Measurements from ENCODE around the gene C2.
"Not testable (repeated sequence)": the region's sequence is repeated elsewhere in the genome, so short reads cannot be mapped to it uniquely, and the experiment has no call there.

C2 gene

DNA sequence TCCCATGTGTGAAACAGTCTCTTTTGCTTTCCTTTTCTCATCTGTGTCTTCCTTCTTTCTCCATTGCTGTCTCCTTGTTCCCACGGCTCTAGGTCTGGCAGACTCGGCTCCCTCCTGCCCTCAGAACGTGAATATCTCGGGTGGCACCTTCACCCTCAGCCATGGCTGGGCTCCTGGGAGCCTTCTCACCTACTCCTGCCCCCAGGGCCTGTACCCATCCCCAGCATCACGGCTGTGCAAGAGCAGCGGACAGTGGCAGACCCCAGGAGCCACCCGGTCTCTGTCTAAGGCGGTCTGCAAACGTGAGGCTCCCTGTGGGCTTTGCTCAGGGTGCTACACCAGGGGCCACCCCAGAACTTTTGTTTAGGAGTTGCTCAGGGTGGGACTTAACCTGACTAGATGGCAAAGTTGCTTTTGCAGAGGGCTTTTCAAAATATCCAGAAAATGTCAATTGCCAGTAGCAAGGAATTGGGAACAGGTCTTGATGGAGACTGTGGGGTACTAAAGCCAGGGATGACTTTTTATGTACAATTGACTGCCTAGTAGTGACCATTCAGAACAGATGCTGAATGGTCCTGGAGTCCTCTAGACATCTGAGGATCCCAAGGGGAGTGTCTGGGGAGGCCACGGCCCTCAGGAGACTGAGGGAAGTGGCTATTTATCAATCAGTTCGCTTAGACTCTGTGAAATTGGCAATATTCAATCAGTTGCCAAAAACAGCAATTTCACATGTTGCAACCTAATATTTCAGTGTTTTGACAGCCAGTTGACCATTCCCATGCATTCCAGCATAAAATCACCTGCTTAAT is 550 bp downstream of the C2 start:
- no peak for DNase-seq

DNA sequence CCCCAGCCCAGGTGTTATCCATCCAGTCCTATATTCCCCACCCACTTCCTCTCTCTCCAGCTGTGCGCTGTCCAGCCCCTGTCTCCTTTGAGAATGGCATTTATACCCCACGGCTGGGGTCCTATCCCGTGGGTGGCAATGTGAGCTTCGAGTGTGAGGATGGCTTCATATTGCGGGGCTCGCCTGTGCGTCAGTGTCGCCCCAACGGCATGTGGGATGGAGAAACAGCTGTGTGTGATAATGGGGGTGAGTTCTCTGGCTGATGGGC is 1.1 kb downstream of the C2 start:
- no peak for DNase-seq

DNA sequence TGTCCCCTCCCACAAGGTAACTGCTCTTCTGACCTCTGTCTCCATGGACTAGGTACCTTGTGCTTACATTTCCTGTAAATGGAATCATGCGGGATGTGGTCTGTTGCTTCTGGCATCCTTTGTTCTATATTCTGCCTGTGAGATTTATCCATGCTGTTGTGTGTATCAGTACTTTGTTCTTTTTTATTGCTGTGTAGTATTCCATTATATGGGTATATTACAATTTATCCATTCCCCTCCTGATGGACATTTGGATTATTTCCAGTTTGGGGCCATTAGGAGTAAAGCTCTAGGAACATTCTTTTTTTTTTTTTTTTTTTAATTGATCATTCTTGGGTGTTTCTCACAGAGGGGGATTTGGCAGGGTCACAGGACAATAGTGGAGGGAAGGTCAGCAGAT is 3.4 kb downstream of the C2 start:
- DNase-seq: no peak

DNA sequence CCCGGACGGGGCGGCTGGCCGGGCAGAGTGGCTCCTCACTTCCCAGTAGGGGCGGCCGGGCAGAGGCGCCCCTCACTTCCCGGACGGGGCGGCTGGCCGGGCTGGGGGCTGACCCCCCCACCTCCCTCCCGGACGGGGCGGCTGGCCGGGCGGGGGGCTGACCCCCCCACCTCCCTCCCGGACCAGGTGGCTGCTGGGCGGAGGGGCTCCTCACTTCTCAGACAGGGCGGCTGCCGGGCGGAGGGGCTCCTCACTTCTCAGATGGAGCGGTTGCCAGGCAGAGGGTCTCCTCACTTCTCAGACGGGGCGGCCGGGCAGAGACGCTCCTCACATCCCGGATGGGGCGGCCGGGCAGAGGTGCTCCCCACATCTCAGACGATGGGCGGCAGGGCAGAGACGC is 4.6 kb downstream of the C2 start:
- not testable (repeated sequence) for DNase-seq

DNA sequence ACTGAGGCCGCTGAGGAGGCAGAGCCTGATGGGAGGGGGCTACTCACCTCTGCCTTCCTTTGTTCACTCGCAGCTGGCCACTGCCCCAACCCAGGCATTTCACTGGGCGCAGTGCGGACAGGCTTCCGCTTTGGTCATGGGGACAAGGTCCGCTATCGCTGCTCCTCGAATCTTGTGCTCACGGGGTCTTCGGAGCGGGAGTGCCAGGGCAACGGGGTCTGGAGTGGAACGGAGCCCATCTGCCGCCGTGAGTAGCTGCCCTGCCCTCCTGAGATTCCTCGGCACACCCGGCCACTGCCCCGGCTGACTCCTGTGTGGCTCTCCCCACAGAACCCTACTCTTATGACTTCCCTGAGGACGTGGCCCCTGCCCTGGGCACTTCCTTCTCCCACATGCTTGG is 6.0 kb downstream of the C2 start:
- DNase-seq: no peak

DNA sequence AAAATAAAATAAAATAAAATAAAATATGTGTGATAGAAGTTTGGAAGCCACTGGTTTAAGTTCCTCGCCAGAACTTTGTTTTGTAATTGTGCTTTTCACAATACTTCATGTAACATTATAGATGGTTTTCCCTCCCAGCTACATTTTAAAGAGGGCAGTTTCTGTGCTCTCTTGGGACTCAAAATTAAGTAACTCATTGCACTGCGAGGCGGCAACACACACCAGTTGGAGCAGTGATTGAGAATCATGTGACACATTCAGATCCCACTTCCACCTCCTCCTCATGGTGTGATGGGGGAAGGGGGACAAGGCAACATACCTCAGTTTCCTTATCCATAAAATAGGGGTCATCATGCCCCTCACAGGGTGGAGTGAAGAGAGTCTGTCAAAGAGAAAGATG is 7.5 kb downstream of the C2 start:
- no peak for DNase-seq

DNA sequence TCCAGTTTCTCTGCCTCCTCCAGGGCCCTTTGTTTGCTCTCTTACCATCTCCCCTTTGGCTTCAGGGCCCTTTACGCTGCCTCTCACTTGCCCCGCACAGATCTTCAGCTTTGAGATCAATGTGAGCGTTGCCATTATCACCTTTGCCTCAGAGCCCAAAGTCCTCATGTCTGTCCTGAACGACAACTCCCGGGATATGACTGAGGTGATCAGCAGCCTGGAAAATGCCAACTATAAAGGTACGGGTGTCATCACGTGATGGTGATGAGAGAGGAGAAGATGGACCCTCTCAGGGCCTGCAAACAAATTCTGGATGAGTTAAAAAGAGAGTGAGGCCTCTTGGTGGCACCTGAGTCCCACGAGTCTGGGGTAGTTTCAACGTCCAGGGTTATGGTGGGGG is 8.3 kb downstream of the C2 start:
- no peak for DNase-seq

DNA sequence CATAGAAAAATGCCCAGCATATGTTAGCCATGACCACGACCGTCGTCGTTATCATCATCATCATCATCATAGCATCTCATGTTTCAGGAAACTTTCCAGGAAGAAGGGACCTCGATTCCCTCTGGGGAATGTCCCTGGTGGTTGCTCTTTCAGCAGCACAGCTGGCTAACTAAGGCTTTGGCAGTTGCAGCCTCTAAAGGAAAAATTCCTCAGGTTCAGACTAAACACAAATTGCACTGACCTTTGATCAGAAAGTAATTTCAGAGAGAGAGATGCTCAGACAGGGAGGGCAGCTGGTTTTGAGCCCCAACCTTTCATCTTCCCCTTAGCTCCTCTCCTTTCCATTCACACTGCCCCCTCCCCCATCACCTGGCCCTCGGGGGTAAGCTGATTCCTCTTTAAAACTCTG is 12.7 kb downstream of the C2 start:
- no peak for DNase-seq

DNA sequence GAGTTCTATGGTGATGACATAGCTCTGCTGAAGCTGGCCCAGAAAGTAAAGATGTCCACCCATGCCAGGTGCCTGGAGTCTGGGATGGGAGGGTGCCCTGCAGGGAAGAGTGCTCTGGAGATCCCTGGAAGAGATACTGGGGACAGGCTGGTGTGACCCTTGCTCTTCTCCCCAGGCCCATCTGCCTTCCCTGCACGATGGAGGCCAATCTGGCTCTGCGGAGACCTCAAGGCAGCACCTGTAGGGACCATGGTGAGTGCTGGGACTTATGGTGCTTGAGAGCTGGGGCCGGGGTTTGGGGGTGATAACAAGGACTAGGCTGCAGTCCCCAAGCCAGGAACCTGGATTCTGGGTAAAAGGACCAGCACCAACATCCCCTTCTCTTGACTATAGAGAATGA is 16.2 kb downstream of the C2 start:
- DNase-seq: no peak

DNA sequence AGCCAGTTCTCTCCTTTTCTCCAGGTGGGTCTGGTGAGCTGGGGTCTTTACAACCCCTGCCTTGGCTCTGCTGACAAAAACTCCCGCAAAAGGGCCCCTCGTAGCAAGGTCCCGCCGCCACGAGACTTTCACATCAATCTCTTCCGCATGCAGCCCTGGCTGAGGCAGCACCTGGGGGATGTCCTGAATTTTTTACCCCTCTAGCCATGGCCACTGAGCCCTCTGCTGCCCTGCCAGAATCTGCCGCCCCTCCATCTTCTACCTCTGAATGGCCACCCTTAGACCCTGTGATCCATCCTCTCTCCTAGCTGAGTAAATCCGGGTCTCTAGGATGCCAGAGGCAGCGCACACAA is 17.6 kb downstream of the C2 start:
- DNase-seq: no peak

DNA sequence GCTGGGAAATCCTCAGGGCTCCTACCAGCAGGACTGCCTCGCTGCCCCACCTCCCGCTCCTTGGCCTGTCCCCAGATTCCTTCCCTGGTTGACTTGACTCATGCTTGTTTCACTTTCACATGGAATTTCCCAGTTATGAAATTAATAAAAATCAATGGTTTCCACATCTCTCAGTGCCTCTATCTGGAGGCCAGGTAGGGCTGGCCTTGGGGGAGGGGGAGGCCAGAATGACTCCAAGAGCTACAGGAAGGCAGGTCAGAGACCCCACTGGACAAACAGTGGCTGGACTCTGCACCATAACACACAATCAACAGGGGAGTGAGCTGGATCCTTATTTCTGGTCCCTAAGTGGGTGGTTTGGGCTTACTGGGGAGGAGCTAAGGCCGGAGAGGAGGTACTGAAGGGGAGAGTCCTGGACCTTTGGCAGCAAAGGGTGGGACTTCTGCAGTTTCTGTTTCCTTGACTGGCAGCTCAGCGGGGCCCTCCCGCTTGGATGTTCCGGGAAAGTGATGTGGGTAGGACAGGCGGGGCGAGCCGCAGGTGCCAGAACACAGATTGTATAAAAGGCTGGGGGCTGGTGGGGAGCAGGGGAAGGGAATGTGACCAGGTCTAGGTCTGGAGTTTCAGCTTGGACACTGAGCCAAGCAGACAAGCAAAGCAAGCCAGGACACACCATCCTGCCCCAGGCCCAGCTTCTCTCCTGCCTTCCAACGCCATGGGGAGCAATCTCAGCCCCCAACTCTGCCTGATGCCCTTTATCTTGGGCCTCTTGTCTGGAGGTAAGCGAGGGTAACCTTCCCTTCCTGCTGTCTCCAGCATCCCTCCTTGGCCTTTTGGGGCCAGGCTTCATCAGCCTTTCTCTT is 18.2 kb downstream of the C2 start, which contains the start of gene CFB:
Gene CFB (plus strand): TSS at position 589 of the 863 bp plus-strand sequence. CDS start 127 bp downstream, at position 716.
- no peak for DNase-seq

DNA sequence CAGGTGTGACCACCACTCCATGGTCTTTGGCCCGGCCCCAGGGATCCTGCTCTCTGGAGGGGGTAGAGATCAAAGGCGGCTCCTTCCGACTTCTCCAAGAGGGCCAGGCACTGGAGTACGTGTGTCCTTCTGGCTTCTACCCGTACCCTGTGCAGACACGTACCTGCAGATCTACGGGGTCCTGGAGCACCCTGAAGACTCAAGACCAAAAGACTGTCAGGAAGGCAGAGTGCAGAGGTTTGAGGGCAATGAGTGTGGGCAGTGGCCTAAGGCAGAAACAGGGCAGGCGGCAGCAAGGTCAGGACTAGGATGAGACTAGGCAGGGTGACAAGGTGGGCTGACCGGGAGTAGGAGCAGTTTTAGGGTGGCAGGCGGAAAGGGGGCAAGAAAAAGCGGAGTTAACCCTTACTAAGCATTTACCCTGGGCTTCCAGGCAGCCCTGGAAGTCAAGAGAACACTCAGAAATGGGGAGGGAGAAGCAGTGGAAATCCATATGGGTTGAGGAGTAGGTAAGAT is 18.9 kb downstream of the C2 start:
- no peak for DNase-seq

DNA sequence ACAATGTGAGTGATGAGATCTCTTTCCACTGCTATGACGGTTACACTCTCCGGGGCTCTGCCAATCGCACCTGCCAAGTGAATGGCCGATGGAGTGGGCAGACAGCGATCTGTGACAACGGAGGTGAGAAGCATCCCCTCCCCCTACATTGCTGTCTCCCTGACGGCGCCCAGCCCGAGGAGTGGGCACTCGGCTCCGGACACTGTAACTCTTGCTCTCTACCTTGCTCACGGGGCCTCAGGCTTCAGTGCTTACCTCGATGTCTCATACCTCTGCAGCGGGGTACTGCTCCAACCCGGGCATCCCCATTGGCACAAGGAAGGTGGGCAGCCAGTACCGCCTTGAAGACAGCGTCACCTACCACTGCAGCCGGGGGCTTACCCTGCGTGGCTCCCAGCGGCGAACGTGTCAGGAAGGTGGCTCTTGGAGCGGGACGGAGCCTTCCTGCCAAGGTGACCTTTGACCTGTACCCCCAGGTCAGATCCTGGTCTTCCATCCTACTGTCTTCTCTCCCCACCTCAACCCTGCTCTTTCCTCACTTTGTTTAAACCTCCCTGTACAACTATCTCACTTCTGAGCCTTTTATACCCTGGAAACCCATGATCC is 19.7 kb downstream of the C2 start:
- no peak for DNase-seq

DNA sequence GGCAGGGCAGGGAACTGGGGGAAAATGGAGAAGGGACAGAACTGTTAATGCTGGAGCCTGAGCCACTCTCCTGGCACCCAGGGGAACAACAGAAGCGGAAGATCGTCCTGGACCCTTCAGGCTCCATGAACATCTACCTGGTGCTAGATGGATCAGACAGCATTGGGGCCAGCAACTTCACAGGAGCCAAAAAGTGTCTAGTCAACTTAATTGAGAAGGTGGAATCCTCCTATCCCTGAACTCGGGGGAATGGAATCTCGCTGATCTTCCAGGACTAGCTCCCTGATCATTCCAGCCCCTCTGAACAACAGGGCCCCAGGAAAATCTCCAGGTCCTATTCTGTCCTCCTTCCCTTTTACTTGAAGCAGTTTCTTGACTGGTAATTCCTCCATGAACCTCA is 20.3 kb downstream of the C2 start:
- no peak for DNase-seq

DNA sequence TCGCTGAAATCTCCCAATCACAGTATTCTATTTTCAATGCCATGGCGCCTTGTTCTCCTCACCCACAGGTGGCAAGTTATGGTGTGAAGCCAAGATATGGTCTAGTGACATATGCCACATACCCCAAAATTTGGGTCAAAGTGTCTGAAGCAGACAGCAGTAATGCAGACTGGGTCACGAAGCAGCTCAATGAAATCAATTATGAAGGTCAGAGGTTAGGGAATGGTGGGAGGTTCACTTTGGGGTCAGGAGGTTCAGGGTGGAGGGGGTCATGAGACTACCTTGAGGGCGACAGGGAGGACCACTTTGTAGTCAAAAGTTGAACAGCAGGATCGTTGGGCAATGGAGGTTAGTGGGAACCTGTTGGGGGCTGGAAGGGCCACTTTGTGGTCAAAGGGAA is 20.8 kb downstream of the C2 start:
- DNase-seq: no peak

DNA sequence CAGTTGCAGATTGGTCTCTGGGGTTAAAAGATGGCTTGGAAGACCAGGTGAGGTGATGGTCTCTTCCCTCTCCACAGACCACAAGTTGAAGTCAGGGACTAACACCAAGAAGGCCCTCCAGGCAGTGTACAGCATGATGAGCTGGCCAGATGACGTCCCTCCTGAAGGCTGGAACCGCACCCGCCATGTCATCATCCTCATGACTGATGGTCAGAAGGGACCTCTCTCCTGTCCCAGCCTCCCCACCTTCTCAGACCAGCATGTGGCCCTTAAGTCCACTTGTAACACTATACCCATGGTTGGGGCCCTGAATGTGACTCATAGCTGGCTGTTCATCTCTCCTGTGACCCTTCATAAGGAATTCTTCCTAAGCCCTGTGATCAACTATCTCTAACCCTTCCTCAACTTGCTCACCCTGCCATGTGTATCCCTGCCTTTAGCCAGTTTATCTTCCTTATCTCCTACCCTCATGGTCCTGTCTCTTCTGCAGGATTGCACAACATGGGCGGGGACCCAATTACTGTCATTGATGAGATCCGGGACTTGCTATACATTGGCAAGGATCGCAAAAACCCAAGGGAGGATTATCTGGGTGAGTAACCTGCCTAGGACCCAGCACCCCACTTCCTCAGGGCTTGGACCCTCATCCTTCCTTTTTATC is 21.4 kb downstream of the C2 start:
- DNase-seq: no peak

DNA sequence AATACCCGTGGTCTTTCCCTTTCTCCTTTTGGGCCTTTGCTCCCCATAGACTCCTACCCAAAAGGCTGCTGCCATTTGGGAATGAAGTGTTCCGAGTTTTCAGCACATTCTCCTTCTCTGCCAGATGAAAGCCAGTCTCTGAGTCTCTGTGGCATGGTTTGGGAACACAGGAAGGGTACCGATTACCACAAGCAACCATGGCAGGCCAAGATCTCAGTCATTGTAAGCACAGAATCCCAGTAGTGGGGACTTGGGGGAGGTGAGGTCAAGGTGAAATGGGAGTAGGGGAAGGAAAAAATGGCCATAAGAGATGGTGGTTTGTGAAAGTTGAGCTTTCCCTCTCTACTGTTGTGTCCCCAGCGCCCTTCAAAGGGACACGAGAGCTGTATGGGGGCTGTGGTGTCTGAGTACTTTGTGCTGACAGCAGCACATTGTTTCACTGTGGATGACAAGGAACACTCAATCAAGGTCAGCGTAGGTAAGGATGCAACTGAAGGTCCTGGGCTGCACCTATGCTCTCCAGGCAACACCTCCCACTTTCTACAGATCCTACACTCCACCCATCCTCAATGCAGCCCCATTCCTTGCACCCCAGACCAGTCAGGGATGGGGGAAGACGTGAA is 22.5 kb downstream of the C2 start:
- no peak for DNase-seq

DNA sequence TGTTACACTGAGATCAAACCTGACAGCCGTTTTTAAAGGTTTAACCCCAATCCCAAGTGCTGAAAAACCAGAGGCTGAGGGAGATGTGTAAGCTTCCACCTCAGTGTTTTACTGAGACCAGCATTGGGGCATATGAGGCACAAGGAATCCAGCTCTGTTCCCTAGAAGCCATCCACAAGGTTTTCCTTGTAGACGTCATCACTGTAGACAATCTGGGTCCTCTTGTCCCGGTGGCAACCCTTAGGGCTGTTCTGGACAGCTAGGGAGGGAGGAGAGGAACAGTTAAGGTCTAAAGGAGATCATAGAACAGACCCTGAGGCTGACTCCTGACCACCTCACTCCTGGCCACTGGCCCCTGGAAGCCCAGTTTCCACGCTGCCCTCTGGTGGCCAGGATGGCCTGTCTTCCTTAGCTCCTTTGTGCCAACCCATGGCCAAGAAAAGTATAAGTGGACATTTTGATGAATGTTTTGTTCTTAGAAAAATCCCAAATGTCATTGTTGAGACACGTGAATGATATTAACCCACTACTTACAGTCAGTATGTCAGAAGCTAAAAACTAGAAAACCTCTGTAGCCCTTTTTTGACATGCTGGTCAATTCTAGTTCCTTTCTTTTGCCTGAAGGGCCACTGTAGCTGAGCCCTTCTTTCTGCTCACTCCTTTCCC is 24.8 kb downstream of the C2 start:
- peak; percentile 31 to 39 for DNase-seq

DNA sequence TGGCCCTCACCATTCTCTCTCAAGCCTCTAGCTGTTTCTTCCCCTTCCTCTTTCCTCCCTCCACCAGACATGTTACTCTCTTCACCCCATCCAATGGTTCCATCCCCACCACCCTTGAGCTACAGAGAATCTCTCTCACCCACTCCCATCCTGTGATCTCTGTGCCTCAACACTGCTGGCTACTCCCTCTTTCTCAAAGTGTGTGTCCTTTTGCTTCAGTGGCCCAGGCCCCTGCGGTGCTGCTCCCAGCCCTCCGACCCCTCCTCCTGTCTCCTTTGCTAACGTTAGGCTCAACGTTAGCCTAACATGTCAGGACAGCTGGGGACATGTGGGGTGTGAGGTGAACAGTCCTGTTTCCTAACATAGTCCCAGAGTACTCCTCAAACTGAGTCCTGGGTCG is 25.4 kb downstream of the C2 start:
- DNase-seq: no peak

DNA sequence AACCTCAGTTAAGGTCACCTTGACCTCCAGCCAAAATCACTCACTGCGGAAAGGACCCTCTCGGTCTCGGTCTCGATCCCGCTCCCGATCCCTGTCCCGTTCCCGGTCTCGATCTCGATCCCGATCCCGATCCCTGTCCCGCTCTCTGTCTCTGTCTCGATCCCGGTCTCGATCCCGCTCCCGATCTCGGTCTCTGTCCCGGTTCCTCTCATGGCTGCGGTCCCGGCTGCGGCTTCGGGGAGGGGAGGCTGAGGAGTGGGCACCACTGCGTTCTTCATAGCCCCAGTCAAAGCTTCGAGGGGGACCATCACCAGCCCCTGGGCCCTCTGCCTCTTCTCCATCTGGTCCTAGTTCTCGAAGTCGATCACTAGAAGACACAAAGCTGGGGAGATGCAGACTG is 27.0 kb downstream of the C2 start:
- no peak for DNase-seq

DNA sequence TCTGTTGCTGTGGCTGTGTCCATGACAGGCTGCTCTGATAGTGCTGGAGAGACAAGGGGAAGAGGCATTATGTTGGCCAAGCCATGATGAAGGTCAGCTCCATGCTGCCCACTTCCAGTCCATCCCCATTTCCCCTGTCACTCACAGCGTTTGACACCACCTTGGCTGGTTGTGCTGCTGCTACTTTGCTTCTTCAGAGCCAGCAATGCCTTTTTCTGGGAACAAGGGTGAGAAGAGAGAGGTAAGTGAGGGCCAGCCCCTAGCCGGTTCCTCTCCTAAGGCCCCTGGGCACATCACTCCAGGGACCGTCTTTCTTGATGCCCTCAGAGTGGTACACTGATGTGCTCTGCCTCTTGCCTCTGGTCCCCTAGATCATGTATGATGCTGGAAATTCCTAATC is 29.3 kb downstream of the C2 start:
- DNase-seq: no peak

DNA sequence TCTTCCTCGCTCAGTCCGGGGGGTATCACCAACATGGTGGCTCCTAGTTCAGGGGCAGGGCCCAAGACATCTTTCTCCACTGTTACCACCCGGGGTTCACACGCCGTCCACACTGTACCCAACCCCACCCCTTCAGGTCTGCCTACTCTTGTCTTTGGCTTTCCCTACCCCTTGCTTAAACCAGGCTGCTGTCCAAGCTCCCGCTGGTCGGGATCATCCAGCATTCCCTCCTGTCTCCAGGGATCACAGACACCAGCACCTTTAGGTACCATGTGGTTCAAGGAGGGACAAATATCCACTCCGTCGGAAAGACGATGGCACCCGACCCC is 30.9 kb downstream of the C2 start:
- DNase-seq: no peak

All from stimulated activated CD4-positive, alpha-beta T cell treated with anti-CD3 and anti-CD28 coated beads, Interleukin-2, amount 100 ng/mL, for 48 hours (primary cell).